HG02938 (cell line): ENCODE measurements around the gene SLC2A8.
A peak's percentile ranks its signal among the peaks of the same experiment; 100 is the strongest.

ENCODE experiments used
- ATAC-seq: cut with Tn5 transposase; IDR thresholded peaks from one replicate; pipeline ENCODE4 v1.9.1; 2021; ENCODE audit warnings: mild to moderate bottlenecking, moderate library complexity; ENCODE audit not compliant: unreplicated experiment

SLC2A8 gene

GRCh38 chr9:127423934-127424675, 27.1 kb downstream of the SLC2A8 start, which contains the start of gene ZNF79:
ZNF79 (plus strand) TSS chr9:127424382; CDS start chr9:127424788, 406 bp downstream.
- peak; percentile 71 for ATAC-seq

GRCh38 chr9:127424676-127424999, 27.7 kb downstream of the SLC2A8 start:
- ATAC-seq, result peak; percentile 26

- no peak for ATAC-seq
Observed at GRCh38 chr9:127426756-127427155, 29.8 kb downstream of the SLC2A8 start.

GRCh38 chr9:127428348-127428747, 31.4 kb downstream of the SLC2A8 start:
- no peak for ATAC-seq

- no peak for ATAC-seq
Observed at GRCh38 chr9:127430415-127430814, 33.4 kb downstream of the SLC2A8 start.

GRCh38 chr9:127437497-127438264, 40.7 kb downstream of the SLC2A8 start:
- no peak for ATAC-seq

- no peak for ATAC-seq
Observed at GRCh38 chr9:127438394-127438793, 41.4 kb downstream of the SLC2A8 start.

GRCh38 chr9:127444283-127444920, 47.4 kb downstream of the SLC2A8 start:
- no peak for ATAC-seq

- ATAC-seq, result no peak
Observed at GRCh38 chr9:127444921-127445850, 48.2 kb downstream of the SLC2A8 start.

- ATAC-seq, result no peak
Observed at GRCh38 chr9:127445851-127446712, 49.1 kb downstream of the SLC2A8 start.

GRCh38 chr9:127446713-127447415, 49.9 kb downstream of the SLC2A8 start:
- ATAC-seq, result no peak

GRCh38 chr9:127447416-127448111, 50.6 kb downstream of the SLC2A8 start:
- ATAC-seq, result no peak

- ATAC-seq, result no peak
Observed at GRCh38 chr9:127448112-127448805, 51.3 kb downstream of the SLC2A8 start.

- ATAC-seq, result no peak
Observed at GRCh38 chr9:127449332-127449966, 52.5 kb downstream of the SLC2A8 start.

- no peak for ATAC-seq
Observed at GRCh38 chr9:127450243-127450760, 53.3 kb downstream of the SLC2A8 start.

- ATAC-seq, result peak; percentile 67
Observed at GRCh38 chr9:127450830-127451607, 54.0 kb downstream of the SLC2A8 start, which contains the start of the genes LRSAM1 and RPL12. LRSAM1 (plus strand) TSS chr9:127451510; CDS start chr9:127454528, 3,018 bp downstream. RPL12 (minus strand) TSS chr9:127451406; CDS start chr9:127451317, 89 bp downstream.

GRCh38 chr9:127451608-127451857, 54.6 kb downstream of the SLC2A8 start:
- ATAC-seq, result no peak
